Stimulated activated CD8-positive, alpha-beta memory T cell treated with anti-CD3 and anti-CD28 coated beads, Interleukin-12 subunit alpha, Interleukin-12 subunit beta, amount 100 ng/mL, for 24 hours (primary cell): Measurements from ENCODE around the gene EIF3C.
"Not testable (repeated sequence)": the region's sequence is repeated elsewhere in the genome, so short reads cannot be mapped to it uniquely, and the experiment has no call there.

Experiments
- DNase-seq: peaks from one replicate; pipeline ENCODE4 v3.0.0-alpha.2; 2020; ENCODE audit errors: extremely low read depth

Gene EIF3C

GRCh38 chr16:28750469-28751067 lies 39.3 kb downstream of the EIF3C start:
- not testable (repeated sequence) for DNase-seq

GRCh38 chr16:28751487-28751886 lies 40.2 kb downstream of the EIF3C start, which contains the start of gene NPIPB9:
NPIPB9 (plus strand) TSS chr16:28751787.
- not testable (repeated sequence) for DNase-seq

- DNase-seq: not testable (repeated sequence)
Measured at GRCh38 chr16:28781697-28782096, 70.4 kb downstream of the EIF3C start.

GRCh38 chr16:28782357-28782756 lies 71.1 kb downstream of the EIF3C start:
- not testable (repeated sequence) for DNase-seq
